GM20000 (cell line): Measurements from ENCODE around the gene ZNF501.

Experiments used
- DNase-seq: peaks from one replicate; pipeline ENCODE4 v3.0.0; 2012; ENCODE audit warnings: low spot score
- CTCF ChIP-seq: IDR thresholded peaks from 2 replicates; pipeline ENCODE4 v1.5.1; 2012; ENCODE audit warnings: mild to moderate bottlenecking, control low read depth; ENCODE audit errors: extremely low read depth, missing control alignments

The ZNF501 gene

GRCh38 chr3:44762690-44763089 lies 33.3 kb downstream of the ZNF501 start:
- no peak for DNase-seq
- no peak for TF ChIP-seq CTCF

GRCh38 chr3:44764248-44764647 lies 34.8 kb downstream of the ZNF501 start:
- TF ChIP-seq CTCF = no peak
- no peak for DNase-seq

GRCh38 chr3:44771424-44772098 lies 42.1 kb downstream of the ZNF501 start:
- no peak for TF ChIP-seq CTCF
- DNase-seq = no peak

- no peak for TF ChIP-seq CTCF
- DNase-seq = no peak
Observed at GRCh38 chr3:44772099-44772442, 42.6 kb downstream of the ZNF501 start.

GRCh38 chr3:44782891-44783290 lies 53.5 kb downstream of the ZNF501 start:
- no peak for DNase-seq
- no peak for TF ChIP-seq CTCF
